Hematopoietic multipotent progenitor cell treated with erythropoietin and hydrocortisone succinate and interleukin-3 and kit ligand, for 4 days (in vitro differentiated cells): ENCODE results near the gene ADAMTSL5.
"Not testable (repeated sequence)": the region's sequence is repeated elsewhere in the genome, so short reads cannot be mapped to it uniquely, and the experiment has no call there.

Source experiments
- DNase-seq: peaks from one replicate; pipeline ENCODE4 v3.0.0-alpha.2; 2015

The ADAMTSL5 gene

DNA sequence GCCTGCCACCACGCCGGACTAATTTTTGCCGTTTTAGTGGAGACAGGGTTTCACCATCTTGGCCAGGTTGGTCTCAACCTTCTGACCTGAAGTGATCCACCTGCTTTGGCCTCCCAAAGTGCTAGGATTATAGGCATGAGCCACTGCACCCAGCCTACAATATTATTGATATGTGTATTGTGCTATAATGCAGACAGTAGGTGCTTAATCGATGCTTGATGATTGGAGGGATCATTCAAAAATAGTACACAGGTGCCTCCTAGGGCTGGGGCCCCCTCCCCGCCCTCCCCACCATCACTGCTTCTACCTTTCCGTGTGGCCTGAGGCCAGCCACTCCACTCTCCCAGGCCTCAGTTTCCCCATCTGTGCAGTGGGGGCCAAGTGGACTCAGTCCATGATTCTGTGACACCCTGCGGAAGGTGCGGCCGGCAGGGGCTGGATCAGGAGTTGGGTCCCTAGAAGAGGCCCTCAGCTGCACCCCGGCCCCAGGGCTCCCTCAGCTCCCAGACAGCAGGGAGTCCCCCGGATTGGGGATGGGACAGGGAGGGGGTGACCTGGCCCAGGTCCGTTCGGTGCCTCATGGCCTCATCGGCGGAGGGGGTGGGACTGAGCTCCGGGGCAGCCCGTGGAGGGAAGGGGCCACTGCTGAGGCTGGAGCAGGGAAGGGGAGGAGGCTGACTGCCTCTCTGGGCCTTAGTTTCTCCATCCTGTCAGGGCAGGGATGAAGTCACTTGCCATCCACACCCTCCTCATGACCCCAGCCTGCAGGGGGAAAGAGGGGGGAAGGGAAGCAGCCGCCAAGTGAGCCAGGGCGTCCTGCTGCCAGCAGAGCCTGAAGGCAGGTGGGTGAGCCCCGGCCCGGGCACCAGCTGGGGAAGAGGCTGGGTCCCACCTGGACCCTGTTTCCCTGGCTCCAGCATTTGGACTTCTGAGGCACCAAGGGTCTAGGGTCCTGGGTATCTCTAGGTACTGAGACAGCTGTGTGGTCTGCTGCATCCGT is 1.2 kb downstream of the ADAMTSL5 start:
- DNase-seq: no peak

DNA sequence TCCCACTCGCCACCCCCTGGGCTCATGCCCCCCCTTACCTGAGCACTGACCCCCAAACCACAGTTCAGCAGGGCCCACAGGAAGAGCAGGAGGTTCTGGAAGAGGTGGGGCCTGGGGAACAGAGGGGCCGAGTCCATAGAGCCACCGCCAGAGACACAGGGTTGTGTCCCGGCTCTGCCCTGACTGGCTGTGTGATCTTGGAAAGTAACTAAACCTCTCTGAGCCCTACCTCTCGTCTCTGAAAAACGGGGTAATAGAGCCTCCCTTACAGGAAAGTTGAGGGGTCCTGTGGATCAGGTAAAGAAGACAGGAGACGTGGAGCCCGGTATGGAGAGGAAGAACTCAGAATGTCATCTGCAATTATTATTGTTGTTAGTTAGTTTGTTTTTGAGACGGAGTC is 2.0 kb downstream of the ADAMTSL5 start:
- no peak for DNase-seq

DNA sequence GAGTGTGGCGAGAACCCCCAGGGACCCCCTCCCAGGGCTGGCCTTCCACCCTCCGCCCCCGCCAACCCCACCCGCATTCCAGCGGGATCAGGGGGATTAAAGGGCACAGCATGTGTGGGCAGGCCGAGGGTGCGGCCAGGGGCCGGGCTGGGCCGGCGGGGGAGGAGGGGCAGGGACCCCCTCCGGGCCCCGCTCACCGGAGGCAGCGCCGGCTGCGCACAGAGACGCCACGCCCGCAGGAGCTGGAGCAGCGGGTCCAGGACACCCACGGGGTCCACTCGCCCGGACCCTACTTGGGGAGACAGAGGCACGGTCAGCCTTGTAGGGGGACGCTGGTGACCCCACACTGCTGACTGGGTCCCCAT is 2.4 kb downstream of the ADAMTSL5 start:
- no peak for DNase-seq

- no peak for DNase-seq
Measured at GRCh38 chr19:1509602-1510441, 3.0 kb downstream of the ADAMTSL5 start.

DNA sequence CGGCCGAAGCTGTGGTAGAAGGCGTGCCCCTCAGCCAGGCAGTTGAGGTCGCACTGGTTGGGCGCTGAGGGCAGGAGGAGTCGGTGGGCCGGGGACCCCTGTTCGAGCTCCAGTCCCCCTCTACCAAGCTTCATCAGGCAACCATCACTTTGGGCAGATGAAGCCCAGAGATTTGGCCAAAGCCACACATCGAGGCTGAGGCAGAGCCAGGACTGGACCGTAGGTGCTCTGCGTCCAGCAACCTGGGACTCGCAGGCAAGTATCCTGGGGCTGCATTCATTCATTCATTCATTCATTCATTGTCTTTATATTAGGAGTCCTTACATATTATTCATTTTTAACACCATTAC is 4.3 kb downstream of the ADAMTSL5 start:
- no peak for DNase-seq

GRCh38 chr19:1507763-1508506 is 4.9 kb downstream of the ADAMTSL5 start:
- peak; percentile 97 for DNase-seq

GRCh38 chr19:1507192-1507660 is 5.6 kb downstream of the ADAMTSL5 start:
- DNase-seq: no peak

DNA sequence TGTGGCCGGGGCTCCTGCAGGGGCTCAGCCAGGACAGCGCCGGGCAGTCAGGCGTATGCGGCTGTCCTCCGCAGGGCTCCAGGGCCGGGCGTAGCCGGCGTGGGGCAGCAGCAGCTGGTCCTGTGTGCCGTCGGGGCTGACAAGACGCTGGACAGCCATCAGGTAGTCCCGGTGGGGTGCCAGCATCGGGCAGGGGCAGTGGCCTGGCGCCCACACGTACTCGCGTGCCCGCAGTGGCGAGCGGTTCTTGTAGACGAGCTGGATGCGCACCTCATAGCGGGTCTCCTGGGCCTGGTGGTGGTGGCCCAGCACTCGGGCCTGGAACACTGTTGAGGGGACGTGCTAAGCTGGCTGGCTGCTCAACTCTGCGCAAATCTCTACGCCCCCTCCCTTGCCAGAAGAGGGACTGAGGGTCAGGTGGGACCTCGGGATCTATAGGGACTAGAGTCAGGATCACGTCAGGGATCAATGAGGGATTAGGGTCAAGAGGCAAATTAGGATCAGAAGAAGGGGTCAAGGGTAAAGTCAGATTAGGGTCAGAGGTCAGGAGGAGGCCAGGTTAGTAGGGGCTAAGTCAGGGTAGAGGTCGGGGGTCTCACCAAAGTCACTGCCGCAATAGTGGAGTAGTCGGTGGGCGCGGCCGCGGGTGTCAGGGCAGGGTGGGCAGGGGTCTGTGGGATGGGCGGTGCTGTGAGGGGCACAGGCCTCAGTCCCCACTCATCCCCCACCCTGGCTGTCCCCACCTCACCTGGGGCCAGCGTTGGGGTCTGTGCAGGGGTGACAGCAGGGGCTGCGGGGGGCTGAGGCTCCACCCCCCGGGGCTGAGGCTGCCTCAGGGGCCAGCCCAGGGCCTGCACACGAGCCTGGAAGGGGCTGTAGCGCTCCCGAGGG is 6.6 kb downstream of the ADAMTSL5 start:
- no peak for DNase-seq

GRCh38 chr19:1505012-1505411 is 7.8 kb downstream of the ADAMTSL5 start:
- no peak for DNase-seq

- no peak for DNase-seq
Measured at GRCh38 chr19:1503925-1504773, 8.7 kb downstream of the ADAMTSL5 start.

DNA sequence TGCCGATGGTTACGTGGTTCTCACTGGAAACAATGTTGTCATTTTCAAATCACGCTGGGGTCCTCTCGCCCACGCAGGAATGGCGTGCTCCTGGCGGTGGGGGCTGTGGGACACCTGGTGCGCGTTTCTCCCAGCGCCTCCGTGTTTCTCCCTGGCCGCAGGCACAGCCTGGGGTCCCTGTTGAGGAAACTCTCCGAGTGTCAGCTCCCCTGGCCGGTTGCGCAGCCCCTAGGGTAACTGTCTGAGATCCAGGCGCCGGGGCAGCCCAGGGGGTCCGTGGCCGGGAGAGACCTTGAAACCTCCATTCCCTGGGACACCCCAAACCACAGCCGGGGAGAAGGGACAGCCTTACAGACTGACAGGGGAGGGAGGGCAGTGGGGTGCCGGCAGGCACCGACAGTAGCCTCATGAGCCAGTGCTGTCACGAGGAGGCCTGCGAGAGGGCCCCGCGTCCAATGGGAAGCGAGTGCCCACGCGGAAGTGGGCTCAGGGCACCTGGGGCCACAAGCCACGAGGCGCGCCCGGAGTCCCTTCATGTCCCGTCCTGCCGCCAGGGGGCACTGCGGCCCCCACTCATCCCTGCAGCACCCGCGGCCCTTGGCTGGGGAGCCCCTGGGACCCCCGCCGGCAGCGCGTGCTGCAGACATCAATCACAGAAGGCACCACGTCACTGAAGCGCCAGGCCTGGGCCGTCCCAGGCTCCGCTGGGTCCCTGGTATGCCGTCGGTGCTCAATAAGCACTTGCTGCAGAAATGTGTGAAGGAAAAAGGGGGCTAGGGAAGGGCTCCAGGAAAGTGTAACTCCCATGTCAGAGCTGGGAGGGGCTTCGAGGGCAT is 9.5 kb downstream of the ADAMTSL5 start:
- peak; percentile 75 for DNase-seq

DNA sequence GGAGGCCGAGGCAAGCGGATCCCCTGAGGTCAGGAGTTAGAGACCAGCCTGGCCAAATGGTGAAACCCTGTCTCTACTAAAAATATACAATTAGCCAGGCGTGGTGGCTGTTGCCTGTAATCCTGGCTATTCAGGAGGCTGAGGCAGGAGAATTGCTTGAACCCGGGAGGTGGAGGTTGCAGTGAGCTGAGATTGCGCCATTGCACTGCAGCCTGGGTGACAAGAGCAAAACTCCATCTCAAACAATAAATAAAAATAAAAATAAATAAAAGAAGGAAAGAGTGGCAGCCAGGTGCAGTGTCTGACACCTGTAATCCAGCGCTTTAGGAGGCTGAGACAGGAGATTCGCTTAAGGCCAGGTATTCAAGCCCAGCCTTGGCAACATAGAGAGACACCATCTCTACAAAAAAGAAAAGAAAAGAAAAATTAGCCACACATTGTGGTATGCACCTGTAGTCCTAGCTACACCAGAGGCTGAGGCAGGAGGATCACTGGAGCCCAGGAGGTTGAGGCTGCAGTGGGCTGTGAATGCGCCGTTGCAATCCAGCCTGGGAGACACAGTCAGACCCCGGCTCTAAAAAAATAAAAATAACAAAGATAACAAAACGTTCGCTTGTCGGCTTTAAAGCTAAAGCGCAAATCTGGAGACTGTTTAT is 10.3 kb downstream of the ADAMTSL5 start:
- DNase-seq: no peak

DNA sequence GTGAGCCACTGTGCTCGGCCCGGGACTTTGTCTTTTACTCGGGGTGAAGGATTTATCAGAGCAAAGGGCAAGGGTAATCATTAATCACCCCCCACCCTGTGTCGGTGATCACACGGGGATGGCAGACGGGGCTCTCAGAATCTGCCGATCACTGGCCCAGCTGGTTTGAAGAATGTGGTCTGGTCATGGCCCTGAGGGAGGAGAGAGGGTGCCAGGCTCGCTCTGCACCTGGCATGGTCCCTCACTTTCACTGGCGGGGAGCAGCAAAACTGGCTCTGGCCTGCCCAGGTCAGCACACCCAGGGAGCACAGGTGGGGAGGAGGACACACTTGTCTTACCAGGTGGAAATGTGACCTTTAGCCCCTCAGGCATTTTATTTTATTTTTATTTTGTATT is 11.6 kb downstream of the ADAMTSL5 start:
- no peak for DNase-seq

GRCh38 chr19:1499231-1499630 is 13.6 kb downstream of the ADAMTSL5 start:
- DNase-seq: not testable (repeated sequence)

DNA sequence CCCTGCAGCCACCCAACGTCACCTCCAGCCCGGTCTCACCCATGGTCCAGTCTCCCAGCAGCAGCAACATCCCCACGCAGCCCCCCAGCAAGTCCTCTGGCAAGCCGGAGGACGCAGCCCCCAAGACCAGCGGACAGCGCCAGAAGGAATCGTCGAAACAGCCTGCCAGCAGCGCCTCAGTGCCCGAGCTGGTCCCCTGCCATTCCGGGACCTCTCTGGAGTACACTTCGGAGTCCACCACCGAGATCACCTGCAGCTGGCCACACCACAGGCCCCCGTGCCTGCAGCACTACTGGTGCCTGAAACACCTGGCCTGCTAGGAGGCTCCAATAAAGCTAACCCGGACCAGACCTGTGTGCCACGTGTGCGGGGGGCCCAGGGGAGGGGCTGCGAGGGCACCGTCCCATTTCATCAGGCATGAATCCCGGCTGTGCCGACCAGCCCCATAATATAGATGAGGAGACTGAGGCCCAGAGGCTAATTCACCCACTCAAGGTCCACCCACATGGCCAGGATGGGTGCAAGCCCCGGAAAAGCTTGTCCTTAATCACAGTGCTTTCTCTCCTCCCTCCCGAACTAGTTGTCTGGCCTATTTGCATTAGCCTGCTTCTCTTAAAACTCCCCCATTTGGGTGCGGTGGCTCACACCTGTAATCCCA is 15.1 kb downstream of the ADAMTSL5 start:
- no peak for DNase-seq

- no peak for DNase-seq
Measured at GRCh38 chr19:1496714-1497577, 15.9 kb downstream of the ADAMTSL5 start.

- no peak for DNase-seq
Measured at GRCh38 chr19:1495799-1496713, 16.8 kb downstream of the ADAMTSL5 start.
